Glutamatergic neuron (in vitro differentiated cells): ENCODE results near the gene GRB14. TPM values are rescaled to one million over a fixed set of nuclear protein-coding genes. Genes with fewer than 3 reads are reported as not detected.
A peak's percentile ranks its signal among the peaks of the same experiment; 100 is the strongest.

Source experiments
- DNase-seq: peaks from one replicate; pipeline ENCODE4 v3.0.0; 2022
- H3K27ac Mint-ChIP-seq: one replicate; pipeline ENCODE4 v1.8.0; 2020; ENCODE audit warnings: mild to moderate bottlenecking, mixed read lengths, inconsistent platforms; ENCODE audit not compliant: unreplicated experiment
- H3K27me3 Mint-ChIP-seq: one replicate; pipeline ENCODE4 v1.8.0; 2020; ENCODE audit warnings: mild to moderate bottlenecking, moderate library complexity, mixed read lengths, inconsistent platforms; ENCODE audit not compliant: unreplicated experiment
- H3K36me3 Mint-ChIP-seq: one replicate; pipeline ENCODE4 v1.8.0; 2020; ENCODE audit warnings: mild to moderate bottlenecking, mixed read lengths, inconsistent platforms; ENCODE audit not compliant: unreplicated experiment
- H3K4me1 Mint-ChIP-seq: one replicate; pipeline ENCODE4 v1.8.0; 2020; ENCODE audit warnings: mild to moderate bottlenecking, low read depth, mixed read lengths, inconsistent platforms; ENCODE audit not compliant: unreplicated experiment
- H3K4me3 Mint-ChIP-seq: one replicate; pipeline ENCODE4 v1.8.0; 2020; ENCODE audit warnings: mild to moderate bottlenecking, mixed read lengths, inconsistent platforms; ENCODE audit not compliant: unreplicated experiment
- H3K9me3 Mint-ChIP-seq: one replicate; pipeline ENCODE4 v1.8.0; 2020; ENCODE audit warnings: mild to moderate bottlenecking, moderate library complexity, mixed read lengths, inconsistent platforms; ENCODE audit not compliant: unreplicated experiment
- long read RNA-seq: library from polyadenylated mRNA; unstranded; transcript quantifications from one replicate; pipeline ENCODE4 v2.0.0, GENCODE V29; 2020; ENCODE audit not compliant: unreplicated experiment
- total RNA-seq: library from RNA; stranded (reverse); fragmentation: NEBNext Ultra II Directional; extraction: Animal tissue kit (Norgen Biotek cat#: 25700); gene quantifications from one replicate; pipeline ENCODE4 v1.2.1, GENCODE V29; 2021; ENCODE audit not compliant: unreplicated experiment
- TF ChIP-seq, protein P1 (sequence below): fragments of 200-600 bp; sonication (generic); IDR thresholded peaks from one replicate; pipeline ENCODE4 v1.5.0; 2021; ENCODE audit not compliant: partially characterized antibody, unreplicated experiment

The GRB14 gene
- 0.83 TPM for total RNA-seq
- long read RNA-seq, result 0 reads

DNA sequence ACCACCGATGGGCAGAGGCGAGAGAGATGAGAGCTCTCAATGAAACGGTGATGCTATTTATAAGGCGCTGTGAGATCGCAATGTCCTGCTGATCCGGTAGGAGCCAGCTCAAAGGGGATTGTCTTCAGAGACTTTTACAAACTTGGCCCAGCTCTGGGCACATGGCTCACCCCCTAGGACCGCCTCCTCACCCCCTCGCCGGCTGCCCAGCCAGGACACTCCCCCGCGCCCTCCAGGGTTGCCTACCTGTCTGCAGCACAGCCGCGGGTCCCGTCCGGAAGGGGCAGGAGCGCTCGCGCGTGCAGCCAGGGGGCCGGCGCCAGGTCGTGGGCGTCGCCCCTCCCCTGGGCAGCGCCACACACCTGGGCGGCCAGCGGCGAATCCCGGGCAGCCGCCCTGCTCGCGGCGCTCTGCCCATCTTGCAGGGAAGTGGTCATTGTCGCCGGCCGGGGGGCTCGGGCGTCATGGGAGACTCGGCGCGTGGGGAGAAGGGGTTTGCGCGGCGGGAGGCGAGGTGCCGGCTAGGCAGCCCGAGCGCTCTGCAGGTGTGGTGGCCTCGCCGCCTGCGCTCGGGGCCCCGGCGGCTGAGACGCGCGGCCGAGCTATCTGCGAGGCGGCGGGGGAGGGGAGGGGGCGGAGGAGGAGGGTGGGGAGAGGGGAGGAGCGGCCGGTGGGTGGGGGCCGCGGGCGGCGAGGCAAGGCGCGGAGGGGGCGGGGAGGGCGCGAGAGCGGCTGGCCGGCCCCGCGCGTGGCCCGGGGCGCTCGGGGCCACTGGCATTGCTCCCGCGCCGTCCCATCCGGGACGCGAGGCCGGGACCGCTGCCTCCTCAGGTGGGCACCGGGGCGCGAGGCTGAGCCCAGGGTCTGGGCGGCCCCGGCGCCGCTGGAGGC, at the start of gene GRB14:
Gene GRB14 (minus strand): TSS at position 610 of the 891 bp plus-strand sequence. CDS start 173 bp downstream, at position 437.
- H3K9me3 Mint-ChIP-seq, result no peaks in the 10 kb centered on the region
- peaks cover 9% of the 10 kb centered on the region for H3K27me3 Mint-ChIP-seq
- H3K36me3 Mint-ChIP-seq, result no peaks in the 10 kb centered on the region
- TF ChIP-seq, protein P1, sequence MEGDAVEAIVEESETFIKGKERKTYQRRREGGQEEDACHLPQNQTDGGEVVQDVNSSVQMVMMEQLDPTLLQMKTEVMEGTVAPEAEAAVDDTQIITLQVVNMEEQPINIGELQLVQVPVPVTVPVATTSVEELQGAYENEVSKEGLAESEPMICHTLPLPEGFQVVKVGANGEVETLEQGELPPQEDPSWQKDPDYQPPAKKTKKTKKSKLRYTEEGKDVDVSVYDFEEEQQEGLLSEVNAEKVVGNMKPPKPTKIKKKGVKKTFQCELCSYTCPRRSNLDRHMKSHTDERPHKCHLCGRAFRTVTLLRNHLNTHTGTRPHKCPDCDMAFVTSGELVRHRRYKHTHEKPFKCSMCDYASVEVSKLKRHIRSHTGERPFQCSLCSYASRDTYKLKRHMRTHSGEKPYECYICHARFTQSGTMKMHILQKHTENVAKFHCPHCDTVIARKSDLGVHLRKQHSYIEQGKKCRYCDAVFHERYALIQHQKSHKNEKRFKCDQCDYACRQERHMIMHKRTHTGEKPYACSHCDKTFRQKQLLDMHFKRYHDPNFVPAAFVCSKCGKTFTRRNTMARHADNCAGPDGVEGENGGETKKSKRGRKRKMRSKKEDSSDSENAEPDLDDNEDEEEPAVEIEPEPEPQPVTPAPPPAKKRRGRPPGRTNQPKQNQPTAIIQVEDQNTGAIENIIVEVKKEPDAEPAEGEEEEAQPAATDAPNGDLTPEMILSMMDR, result no peak
- peak within 1 kb of the TSS; percentile 50 for H3K27ac Mint-ChIP-seq
- peak within 1 kb of the TSS; percentile 91 for H3K4me3 Mint-ChIP-seq
- no peaks in the 10 kb centered on the region for H3K4me1 Mint-ChIP-seq
- peak; percentile 31 for DNase-seq

DNA sequence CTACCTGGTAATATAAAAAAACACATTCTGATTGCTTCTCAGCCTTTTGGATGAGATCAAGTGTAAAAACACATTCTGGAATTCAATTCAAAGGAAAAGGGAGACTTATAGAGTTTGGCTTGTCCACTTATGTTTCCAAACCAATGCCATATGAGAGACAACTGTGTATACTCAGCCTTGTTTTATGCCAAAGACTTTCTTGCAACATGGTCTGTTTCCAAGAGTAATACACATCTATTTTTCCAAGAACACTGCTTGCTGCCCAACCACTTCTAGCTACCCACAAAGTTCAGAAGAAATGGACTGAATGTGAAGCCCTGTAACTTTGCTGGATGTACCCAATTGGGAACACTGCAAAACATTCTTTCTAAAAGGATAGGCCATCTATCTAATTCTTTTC, 48.0 kb upstream of the GRB14 start:
- Mint-ChIP-seq H3K27me3 (no peaks in the 10 kb centered on the region), H3K36me3 (no peaks in the 10 kb centered on the region)

DNA sequence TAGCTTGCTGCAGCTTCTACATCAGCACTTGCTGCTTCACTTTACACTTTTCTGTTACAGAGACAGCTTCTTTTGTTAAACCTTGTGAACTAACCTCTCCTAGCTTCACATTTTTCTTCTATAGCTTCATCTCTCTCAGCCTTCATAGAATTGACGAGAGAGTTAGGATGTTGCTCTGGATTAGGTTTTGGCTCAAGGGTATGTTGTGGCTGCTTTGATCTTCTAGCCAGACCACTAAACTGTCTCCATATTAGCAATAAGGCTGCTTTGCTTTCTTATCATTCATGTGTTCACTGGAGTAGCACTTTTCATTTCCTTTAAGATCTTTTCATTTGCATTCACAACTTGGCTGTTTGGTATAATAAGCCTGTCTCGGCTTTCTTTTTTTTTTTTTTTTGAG, 46.3 kb upstream of the GRB14 start:
- H3K27ac Mint-ChIP-seq, result no peak overlapping the region
- TF ChIP-seq, protein P1, result no peak
- H3K27me3 Mint-ChIP-seq, result no peaks in the 10 kb centered on the region
- no peaks in the 10 kb centered on the region for H3K9me3 Mint-ChIP-seq
- no peak for DNase-seq
- H3K36me3 Mint-ChIP-seq, result no peaks in the 10 kb centered on the region
- H3K4me3 Mint-ChIP-seq, result no peak overlapping the region
- no peaks in the 10 kb centered on the region for H3K4me1 Mint-ChIP-seq

More for the DNA sequence above, 48.0 kb upstream of the GRB14 start:
- H3K9me3 Mint-ChIP-seq, result no peaks in the 10 kb centered on the region
- H3K4me3 Mint-ChIP-seq, result no peak overlapping the region
- TF ChIP-seq, protein P1, result no peak
- DNase-seq, result no peak
- H3K27ac Mint-ChIP-seq, result no peak overlapping the region
- H3K4me1 Mint-ChIP-seq, result no peaks in the 10 kb centered on the region

DNA sequence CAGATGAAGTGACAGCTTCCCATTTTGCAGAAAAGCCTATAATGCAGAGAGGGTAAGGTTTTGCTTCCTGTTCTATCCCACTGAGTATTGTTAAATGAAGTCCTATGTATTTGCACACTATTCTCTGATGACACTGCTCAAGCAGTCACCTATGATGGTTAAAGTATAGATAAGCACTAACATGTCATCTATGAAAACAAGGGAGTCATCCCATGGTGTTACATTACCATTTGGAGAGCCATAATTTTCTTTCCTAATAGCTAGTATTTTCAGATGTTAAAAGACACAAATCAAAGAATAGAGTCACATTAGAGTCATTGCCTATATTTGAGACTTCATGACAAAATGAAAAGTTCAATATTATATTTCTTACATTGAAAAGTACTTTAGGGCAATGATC, 42.8 kb upstream of the GRB14 start:
- H3K36me3 Mint-ChIP-seq, result no peaks in the 10 kb centered on the region
- H3K4me3 Mint-ChIP-seq, result no peak overlapping the region
- H3K9me3 Mint-ChIP-seq, result no peaks in the 10 kb centered on the region
- TF ChIP-seq, protein P1, result no peak
- no peak for DNase-seq
- H3K27ac Mint-ChIP-seq, result no peak overlapping the region
- no peaks in the 10 kb centered on the region for H3K4me1 Mint-ChIP-seq
- no peaks in the 10 kb centered on the region for H3K27me3 Mint-ChIP-seq
